H1 (cell line): ENCODE measurements around the gene SLC39A6. TPM values are rescaled to one million over a fixed set of nuclear protein-coding genes. Genes with fewer than 3 reads are reported as not detected.

Experiments used
- CTCF ChIA-PET: fragments of 300-600 bp; sonication (Branson Sonifier 250); formaldehyde crosslinking; loops from one replicate; lab custom pipeline; 2021; ENCODE audit not compliant: partially characterized antibody; lab: Charles Lee
- POLR2A ChIA-PET: fragments of 300-600 bp; sonication (Branson Sonifier 250); formaldehyde crosslinking; loops from one replicate; lab custom pipeline; 2021; ENCODE audit warnings: inconsistent platforms; ENCODE audit not compliant: partially characterized antibody; lab: Charles Lee
- DNase-seq, 2 experiments: peaks; one replicate each; pipeline versions ENCODE4 v3.0.0 to v3.0.0-alpha.2; 2010 to 2022; ENCODE audit warnings: low spot score in 2 of 2, low read depth in 1 of 2, mixed read lengths in 1 of 2
- FAIRE-seq: peaks from 2 replicates; lab custom pipeline; 2011; peaks lifted over from hg19 to GRCh38; lab: Jason Lieb, UNC
- H2AFZ ChIP-seq: 2 replicates; pipeline ENCODE4 v1.8.1; 2012; ENCODE audit warnings: low read length, inconsistent platforms
- H2AK5ac ChIP-seq: 2 replicates; pipeline ENCODE4 v1.6.1; 2013; ENCODE audit warnings: low read depth, low read length
- H2BK120ac ChIP-seq: replicated peaks from 2 replicates; pipeline ENCODE3; 2013; ENCODE audit warnings: low read depth, low read length, inconsistent platforms
- H2BK12ac ChIP-seq: 2 replicates; pipeline ENCODE4 v1.6.1; 2013; ENCODE audit warnings: low read depth, low read length
- H2BK15ac ChIP-seq: 2 replicates; pipeline ENCODE4 v1.6.1; 2013; ENCODE audit warnings: low read length
- H2BK20ac ChIP-seq: 2 replicates; pipeline ENCODE4 v1.6.1; 2013; ENCODE audit warnings: low read length
- H2BK5ac ChIP-seq: 2 replicates; pipeline ENCODE4 v1.6.1; 2013; ENCODE audit warnings: low read depth, low read length
- H3K14ac ChIP-seq: 2 replicates; pipeline ENCODE4 v1.6.1; 2013; ENCODE audit warnings: inconsistent platforms; ENCODE audit not compliant: insufficient read length
- H3K18ac ChIP-seq: 2 replicates; pipeline ENCODE4 v1.6.1; 2013; ENCODE audit warnings: low read length; ENCODE audit errors: extremely low read depth
- H3K23ac ChIP-seq: 2 replicates; pipeline ENCODE4 v1.6.1; 2013; ENCODE audit warnings: inconsistent platforms; ENCODE audit not compliant: insufficient read length
- H3K23me2 ChIP-seq: 2 replicates; pipeline ENCODE4 v1.6.1; 2013; ENCODE audit warnings: low read depth, low read length
- H3K27ac ChIP-seq: 2 replicates; pipeline ENCODE4 v1.6.1; 2011; ENCODE audit warnings: low read depth, low read length, inconsistent platforms
- H3K27me3 ChIP-seq, 4 experiments: replicated peaks in 1 of 4; 1 replicate in 1 of 4; 2 replicates in 3 of 4; pipeline versions ENCODE4 v1.6.1 to v1.8.1; 2011 to 2013; ENCODE audit warnings: low read length in 3 of 4, mild to moderate bottlenecking in 3 of 4, inconsistent platforms in 2 of 4, mixed read lengths in 2 of 4, moderate library complexity in 1 of 4; ENCODE audit not compliant: control insufficient read depth in 3 of 4, insufficient read depth in 3 of 4; ENCODE audit errors: extremely low read depth in 1 of 4
- H3K36me3 ChIP-seq, 4 experiments: 2 replicates each; pipeline versions ENCODE4 v1.6.1 to v1.8.1; 2011 to 2013; ENCODE audit warnings: mild to moderate bottlenecking in 4 of 4, low read length in 3 of 4, moderate library complexity in 2 of 4, control low read depth in 1 of 4, inconsistent platforms in 1 of 4; ENCODE audit not compliant: insufficient read depth in 4 of 4, control insufficient read depth in 2 of 4
- H3K4ac ChIP-seq: replicated peaks from 2 replicates; pipeline ENCODE3; 2013; ENCODE audit warnings: low read length, low read depth, mixed read lengths, inconsistent platforms; ENCODE audit not compliant: insufficient read length
- H3K4me1 ChIP-seq, 4 experiments: replicated peaks in 1 of 4; 1 replicate in 1 of 4; 2 replicates in 3 of 4; pipeline versions ENCODE4 v1.6.1 to v1.8.1; 2011 to 2013; ENCODE audit warnings: low read length in 3 of 4, inconsistent platforms in 2 of 4, mixed read lengths in 1 of 4; ENCODE audit not compliant: insufficient read depth in 4 of 4, control insufficient read depth in 3 of 4
- H3K4me2 ChIP-seq, 2 experiments: 2 replicates each; pipeline versions ENCODE4 v1.6.1 to v1.8.1; 2011 to 2013; ENCODE audit warnings: low read depth in 2 of 2, low read length in 2 of 2, control low read depth in 1 of 2, inconsistent platforms in 1 of 2, mild to moderate bottlenecking in 1 of 2; ENCODE audit not compliant: insufficient read depth in 1 of 2
- H3K4me3 ChIP-seq, 4 experiments: fragments of 200-600, 300-600 bp in 1 of 4; sonication (generic), shearing (Covaris generic), sonication (Bioruptor Twin) in 1 of 4; 2 replicates each; pipeline versions ENCODE4 v1.5.1 to v1.8.1; 2011 to 2016; ENCODE audit warnings: low read length in 4 of 4, low read depth in 3 of 4, control low read depth in 2 of 4, inconsistent platforms in 2 of 4, mild to moderate bottlenecking in 2 of 4, mixed read lengths in 1 of 4, moderate library complexity in 1 of 4; ENCODE audit not compliant: insufficient read depth in 2 of 4; ENCODE audit errors: extremely low read depth in 1 of 4
- H3K56ac ChIP-seq: replicated peaks from 2 replicates; pipeline ENCODE3; 2013; ENCODE audit warnings: low read depth, mild to moderate bottlenecking, mixed read lengths, low read length, inconsistent platforms; ENCODE audit not compliant: insufficient read length
- H3K79me1 ChIP-seq: 2 replicates; pipeline ENCODE4 v1.6.1; 2013; ENCODE audit warnings: low read depth, low read length, control low read depth
- H3K79me2 ChIP-seq, 2 experiments: 2 replicates each; pipeline versions ENCODE4 v1.6.1 to v1.8.1; 2012 to 2013; ENCODE audit warnings: low read length in 2 of 2, mild to moderate bottlenecking in 2 of 2, inconsistent platforms in 1 of 2; ENCODE audit not compliant: insufficient read depth in 2 of 2, control insufficient read depth in 1 of 2
- H3K9ac ChIP-seq, 4 experiments: replicated peaks in 1 of 4; 1 replicate in 1 of 4; 2 replicates in 3 of 4; pipeline versions ENCODE4 v1.6.1 to v1.8.1; 2011 to 2013; ENCODE audit warnings: low read depth in 3 of 4, low read length in 3 of 4, control low read depth in 2 of 4, mild to moderate bottlenecking in 2 of 4, moderate library complexity in 2 of 4, inconsistent platforms in 1 of 4; ENCODE audit errors: extremely low read depth in 1 of 4
- H3K9me3 ChIP-seq, 2 experiments: 2 replicates each; pipeline versions ENCODE4 v1.6.1 to v1.8.1; 2012 to 2013; ENCODE audit warnings: mild to moderate bottlenecking in 2 of 2, moderate library complexity in 2 of 2, control low read depth in 1 of 2, inconsistent platforms in 1 of 2, low read depth in 1 of 2, low read length in 1 of 2, mixed read lengths in 1 of 2; ENCODE audit not compliant: insufficient read depth in 2 of 2
- H4K20me1 ChIP-seq, 2 experiments: replicated peaks in 1 of 2; 2 replicates each; pipeline versions ENCODE3 to v1.8.1; 2011 to 2013; ENCODE audit warnings: inconsistent platforms in 2 of 2, low read length in 2 of 2, mild to moderate bottlenecking in 1 of 2; ENCODE audit not compliant: insufficient read depth in 2 of 2, control insufficient read depth in 1 of 2
- H4K5ac ChIP-seq: 2 replicates; pipeline ENCODE4 v1.6.1; 2013; ENCODE audit warnings: low read length, low read depth, mixed read lengths, inconsistent platforms; ENCODE audit not compliant: insufficient read length
- H4K8ac ChIP-seq: 2 replicates; pipeline ENCODE4 v1.8.0; 2013; ENCODE audit warnings: mild to moderate bottlenecking, moderate library complexity, low read length, inconsistent platforms; ENCODE audit not compliant: insufficient read depth; ENCODE audit errors: extremely low read depth
- H4K91ac ChIP-seq: replicated peaks from 2 replicates; pipeline ENCODE3; 2013; ENCODE audit warnings: low read length, mixed read lengths, inconsistent platforms; ENCODE audit not compliant: insufficient read length
- GABPA ChIP-seq: IDR thresholded peaks from 2 replicates; pipeline ENCODE4 v1.6.1; 2011; ENCODE audit warnings: mild to moderate bottlenecking, low read length, moderate library complexity, borderline replicate concordance; ENCODE audit not compliant: insufficient read depth
- HDAC2 ChIP-seq, 2 experiments: fragments of 300-600 bp in 1 of 2; sonication (generic) in 1 of 2; IDR thresholded peaks; 2 replicates each; pipeline ENCODE4 v1.6.1; 2011 to 2012; ENCODE audit warnings: low read depth in 2 of 2, low read length in 2 of 2, mild to moderate bottlenecking in 2 of 2, moderate library complexity in 2 of 2, borderline replicate concordance in 1 of 2, inconsistent platforms in 1 of 2
- HDAC6 ChIP-seq: IDR thresholded peaks from one replicate; pipeline ENCODE4 v1.7.1; 2012; ENCODE audit warnings: low read depth, mild to moderate bottlenecking, inconsistent platforms, low read length, moderate library complexity
- JUN ChIP-seq: IDR thresholded peaks from 2 replicates; pipeline ENCODE4 v1.6.1; 2011; ENCODE audit warnings: low read depth, mild to moderate bottlenecking, improper control_type of control experiment, low read length
- JUND ChIP-seq: IDR thresholded peaks from 2 replicates; pipeline ENCODE4 v1.6.1; 2011; ENCODE audit warnings: mild to moderate bottlenecking, improper control_type of control experiment, low read length
- KDM4A ChIP-seq: IDR thresholded peaks from one replicate; pipeline ENCODE4 v1.7.1; 2012; ENCODE audit warnings: low read depth, mild to moderate bottlenecking, moderate library complexity, low read length, inconsistent platforms; ENCODE audit not compliant: severe bottlenecking
- MAX ChIP-seq: IDR thresholded peaks from 2 replicates; pipeline ENCODE4 v1.6.1; 2012; ENCODE audit warnings: inconsistent platforms
- POU5F1 ChIP-seq: IDR thresholded peaks from 2 replicates; pipeline ENCODE4 v1.6.1; 2011; ENCODE audit warnings: low read depth, mild to moderate bottlenecking, low read length, moderate library complexity
- RAD21 ChIP-seq, 2 experiments: IDR thresholded peaks in 1 of 2; conservative IDR thresholded peaks in 1 of 2; 2 replicates each; pipeline ENCODE4 v1.6.1; 2011; ENCODE audit warnings: low read depth in 2 of 2, low read length in 2 of 2, improper control_type of control experiment in 1 of 2, inconsistent platforms in 1 of 2, mild to moderate bottlenecking in 1 of 2, moderate library complexity in 1 of 2
- RXRA ChIP-seq: IDR thresholded peaks from 2 replicates; pipeline ENCODE4 v1.6.1; 2011; ENCODE audit warnings: low read depth, mild to moderate bottlenecking, low read length, moderate library complexity; ENCODE audit not compliant: insufficient read depth
- SAP30 ChIP-seq: fragments of 300-600 bp; sonication (generic); IDR thresholded peaks from 2 replicates; pipeline ENCODE4 v1.7.1; 2012; ENCODE audit warnings: low read length, moderate library complexity, mild to moderate bottlenecking, inconsistent platforms; ENCODE audit not compliant: insufficient read depth, insufficient replicate concordance
- SP4 ChIP-seq: IDR thresholded peaks from 2 replicates; pipeline ENCODE4 v1.6.1; 2012; ENCODE audit warnings: low read length, inconsistent platforms
- TAF1 ChIP-seq: IDR thresholded peaks from 2 replicates; pipeline ENCODE4 v1.6.1; 2011; ENCODE audit warnings: mild to moderate bottlenecking, low read depth, low read length
- TCF12 ChIP-seq: IDR thresholded peaks from 2 replicates; pipeline ENCODE4 v1.6.1; 2011; ENCODE audit warnings: low read depth, mild to moderate bottlenecking, low read length
- WGBS, 2 experiments: shearing (Covaris generic) in 1 of 2; methylation state at CpG; one replicate each; pipeline versions ENCODE4 v1.1.6 to v1.1.7; 2013 to 2015; ENCODE audit warnings: low lambda C conversion rate in 2 of 2, mixed read lengths in 2 of 2, inconsistent platforms in 1 of 2, low coverage in 1 of 2, missing lambda C conversion rate in 1 of 2; ENCODE audit not compliant: insufficient replicate concordance in 2 of 2, insufficient coverage in 1 of 2, insufficient read length in 1 of 2; ENCODE audit errors: extremely low coverage in 1 of 2, missing lambda C conversion rate in 1 of 2; 5-methylcytosine and 5-hydroxymethylcytosine counted together
- polyA plus RNA-seq, 7 experiments: library from polyadenylated mRNA; depleted of rRNA in 3 of 7; stranded (reverse) in 5 of 7; unstranded in 2 of 7; fragments of >200 nt in 5 of 7; fragments of 200-250 nt in 2 of 7; gene quantifications; 1 replicate in 5 of 7; 2 replicates in 1 of 7; 4 replicates in 1 of 7; pipeline versions ENCODE4 v1.2.1 to v1.2.3, GENCODE V29; 2011 to 2013; ENCODE audit warnings: missing spikeins in 2 of 7, mixed read lengths in 2 of 7
- total RNA-seq: library from RNA; stranded (reverse); fragmentation: NEBNext Ultra II Directional; extraction: Animal tissue kit (Norgen Biotek cat#: 25700); gene quantifications from 2 replicates; pipeline ENCODE4 v1.2.1, GENCODE V29; 2021

SLC39A6 gene
- total and polyA plus RNA-seq, 2 of the 8 experiments (the other 6 are each of a cell fraction or from before 2014, with no cell fraction given) = 36.8 to 55.4 TPM

GRCh38 chr18:36088256-36088655, 40.9 kb downstream of the SLC39A6 start:
- no peak overlapping the region for H3K27ac ChIP-seq
- H2AK5ac ChIP-seq = no peak overlapping the region
- no peak overlapping the region for H4K5ac ChIP-seq
- CTCF ChIA-PET = interaction anchor here (1.2 to 1.6 kb wide), 2 partner anchors 175 to 196 kb away, joined by 3 read pairs; no protein-coding TSS in a partner anchor
- no peaks in the 10 kb centered on the region for H3K23me2 ChIP-seq
- no peaks in the 10 kb centered on the region for H4K20me1 ChIP-seq
- no peak overlapping the region for H2BK12ac ChIP-seq
- no peaks in the 10 kb centered on the region for H3K79me1 ChIP-seq
- H3K4me1 ChIP-seq = no peaks in the 10 kb centered on the region; a peak in 1 of 7 replicates
- H3K23ac ChIP-seq = no peak overlapping the region
- H3K18ac ChIP-seq = no peak overlapping the region
- H3K56ac ChIP-seq = no peak overlapping the region
- FAIRE-seq (no peak), DNase-seq (no peak)
- POLR2A ChIA-PET = no interaction called here
- WGBS, 2 experiments = 84% methylated on average over 2 of the region's 2 CpGs; no CpG with 5 or more reads in 1 of the 2 experiments
- no peak overlapping the region for H3K4me2 ChIP-seq
- H2BK15ac ChIP-seq = no peak overlapping the region
- no peaks in the 10 kb centered on the region for H3K9me3 ChIP-seq
- no peak overlapping the region for H2BK120ac ChIP-seq
- H3K27me3 ChIP-seq = no peaks in the 10 kb centered on the region; a peak in 1 of 7 replicates
- H4K91ac ChIP-seq = no peak overlapping the region
- H3K9ac ChIP-seq = no peak overlapping the region
- H3K4ac ChIP-seq = no peak overlapping the region
- no peak overlapping the region for H2BK5ac ChIP-seq
- no peak overlapping the region for H4K8ac ChIP-seq
- H3K14ac ChIP-seq = no peak overlapping the region
- no peaks in the 10 kb centered on the region for H3K79me2 ChIP-seq
- no peaks in the 10 kb centered on the region for H3K36me3 ChIP-seq
- no peak overlapping the region for H2BK20ac ChIP-seq
- no peak overlapping the region for H2AFZ ChIP-seq
- no peak overlapping the region for H3K4me3 ChIP-seq
- TF ChIP-seq KDM4A (no peak), POU5F1 (no peak), SAP30 (no peak), HDAC6 (no peak), HDAC2 (IDR thresholded peaks at IDR 0.05; ENCODE audit: borderline replicate concordance in 1 of 2, low read depth in 2 of 2, low read length in 2 of 2) (no peak), GABPA (no peak), RXRA (no peak), TCF12 (no peak), JUN (no peak), TAF1 (no peak), JUND (no peak), SP4 (no peak), MAX (no peak), RAD21 (IDR thresholded peaks at IDR 0.05 in 1 of 2, conservative IDR thresholded peaks at IDR 0.05 in 1 of 2; ENCODE audit: low read depth in 2 of 2, low read length in 2 of 2) (no peak)
